ENCODE measurements around the gene C1QTNF1. TPM values are rescaled to one million over a fixed set of nuclear protein-coding genes. Genes with fewer than 3 reads are reported as not detected.

Gene C1QTNF1
- total and polyA plus RNA-seq, 3 donors from 2014 or later = 9.1 to 22.5 (median 9.8) TPM

DNA sequence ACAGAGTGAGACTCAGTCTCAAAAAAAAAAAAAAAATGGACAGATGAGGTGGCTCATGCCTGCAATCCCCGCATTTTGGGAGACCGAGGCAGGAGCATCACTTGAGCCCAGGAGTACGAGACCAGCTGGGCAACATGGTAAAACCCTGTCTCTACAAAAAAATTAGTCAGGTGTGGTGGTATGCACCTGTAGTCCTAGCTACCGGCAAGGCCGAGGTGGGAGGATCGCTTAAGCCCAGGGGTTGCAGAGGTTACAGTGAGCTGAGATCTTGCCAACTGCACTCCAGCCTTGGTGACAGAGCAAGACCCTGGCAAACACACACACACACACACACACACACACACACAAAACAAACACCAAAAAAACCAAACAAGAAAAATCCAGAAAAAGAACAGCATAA, 43.0 kb downstream of the C1QTNF1 start:
- Histone ChIP-seq H3K27ac (no peak overlapping the region), H3K9me3 (no peaks in the 10 kb centered on the region), H3K36me3 (ENCODE audit: low read depth, missing control alignments) (no peaks in the 10 kb centered on the region), H3K4me3 (no peak overlapping the region), H3K27me3 (no peaks in the 10 kb centered on the region), H3K4me1 (no peaks in the 10 kb centered on the region)
- intact Hi-C loops (cut with DNase I; ENCODE audit: low total_unique reads) = no loop called here
- no peak for DNase-seq
- TF ChIP-seq, protein P1, sequence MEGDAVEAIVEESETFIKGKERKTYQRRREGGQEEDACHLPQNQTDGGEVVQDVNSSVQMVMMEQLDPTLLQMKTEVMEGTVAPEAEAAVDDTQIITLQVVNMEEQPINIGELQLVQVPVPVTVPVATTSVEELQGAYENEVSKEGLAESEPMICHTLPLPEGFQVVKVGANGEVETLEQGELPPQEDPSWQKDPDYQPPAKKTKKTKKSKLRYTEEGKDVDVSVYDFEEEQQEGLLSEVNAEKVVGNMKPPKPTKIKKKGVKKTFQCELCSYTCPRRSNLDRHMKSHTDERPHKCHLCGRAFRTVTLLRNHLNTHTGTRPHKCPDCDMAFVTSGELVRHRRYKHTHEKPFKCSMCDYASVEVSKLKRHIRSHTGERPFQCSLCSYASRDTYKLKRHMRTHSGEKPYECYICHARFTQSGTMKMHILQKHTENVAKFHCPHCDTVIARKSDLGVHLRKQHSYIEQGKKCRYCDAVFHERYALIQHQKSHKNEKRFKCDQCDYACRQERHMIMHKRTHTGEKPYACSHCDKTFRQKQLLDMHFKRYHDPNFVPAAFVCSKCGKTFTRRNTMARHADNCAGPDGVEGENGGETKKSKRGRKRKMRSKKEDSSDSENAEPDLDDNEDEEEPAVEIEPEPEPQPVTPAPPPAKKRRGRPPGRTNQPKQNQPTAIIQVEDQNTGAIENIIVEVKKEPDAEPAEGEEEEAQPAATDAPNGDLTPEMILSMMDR (IDR thresholded peaks at IDR 0.05) = no peak
- TF ChIP-seq POLR2A (IDR thresholded peaks at IDR 0.05) = no peak
- WGBS, 2 donors = 84 to 87% methylated on average over 6 of the region's 6 CpGs

DNA sequence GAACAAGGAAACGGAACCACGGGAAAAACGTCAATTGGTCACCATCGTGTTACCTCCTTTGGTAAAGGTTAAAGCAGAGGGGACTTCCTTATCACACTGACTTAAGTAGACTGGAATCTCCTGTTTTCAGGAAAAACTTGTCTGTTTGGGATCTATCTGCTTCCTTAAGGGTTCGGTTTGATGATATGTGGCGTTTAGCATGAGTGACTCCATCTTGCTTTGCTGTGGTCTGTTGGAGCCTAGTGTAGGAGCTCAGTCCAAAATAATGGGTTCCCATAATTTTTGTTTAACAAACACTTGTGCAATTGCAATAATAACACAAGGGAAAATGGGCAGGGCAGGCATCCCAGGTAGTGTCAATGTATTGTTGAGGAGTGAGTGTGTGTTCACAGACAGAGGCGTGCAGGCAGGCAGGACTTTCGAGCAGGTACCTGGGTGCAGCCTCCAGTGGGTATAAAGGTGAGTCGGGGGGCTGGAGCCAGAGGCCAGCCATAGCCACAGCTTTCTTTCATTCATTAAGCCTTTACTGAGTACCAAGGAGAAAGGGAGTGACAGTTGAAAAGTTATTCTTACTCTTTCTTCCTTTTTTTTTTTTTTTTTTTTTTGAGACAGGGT, 46.4 kb downstream of the C1QTNF1 start:
- no peak overlapping the region for H3K4me3 ChIP-seq
- intact Hi-C loops (cut with DNase I; ENCODE audit: low total_unique reads) = no loop called here
- no peak for TF ChIP-seq POLR2A (IDR thresholded peaks at IDR 0.05)
- TF ChIP-seq, protein P1 (IDR thresholded peaks at IDR 0.05) = no peak
- no peaks in the 10 kb centered on the region for H3K9me3 ChIP-seq
- no peaks in the 10 kb centered on the region for H3K4me1 ChIP-seq
- no peak overlapping the region for H3K27ac ChIP-seq
- no peaks in the 10 kb centered on the region for H3K27me3 ChIP-seq
- WGBS, 2 donors = 94% methylated on average over 9 of the region's 9 CpGs
- H3K36me3 ChIP-seq (ENCODE audit: low read depth, missing control alignments) = no peaks in the 10 kb centered on the region
- no peak for DNase-seq

DNA sequence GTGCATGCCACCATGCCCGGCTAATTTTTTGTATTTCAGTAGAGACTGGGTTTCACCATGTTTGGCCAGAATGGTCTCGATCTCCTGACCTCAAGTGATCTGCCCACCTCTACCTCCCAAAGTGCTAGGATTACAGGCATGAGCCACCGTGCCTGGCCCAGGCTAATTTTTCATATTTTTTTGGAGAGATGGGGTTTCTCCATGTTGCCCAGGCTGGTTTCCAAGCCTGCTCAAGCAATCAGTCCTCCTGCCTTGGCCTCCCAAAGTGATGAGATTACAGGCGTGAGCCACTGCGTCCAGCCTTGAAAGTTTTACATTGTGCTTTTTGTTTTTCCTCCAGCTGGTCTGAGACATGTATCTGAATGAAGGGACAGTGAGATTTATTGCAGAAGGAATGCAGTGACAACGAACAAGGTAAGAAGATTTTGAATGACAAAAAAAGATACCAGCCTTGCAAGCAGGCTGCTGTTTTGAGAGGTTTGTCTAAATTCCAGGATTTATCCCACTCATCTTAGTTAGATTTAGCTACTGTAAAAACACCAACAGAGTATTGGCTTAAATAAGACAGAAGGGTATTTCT, 47.3 kb downstream of the C1QTNF1 start:
- WGBS, 2 donors = 68 to 79% methylated on average over 6 of the region's 6 CpGs
- Histone ChIP-seq H3K4me3 (no peak overlapping the region), H3K4me1 (no peaks in the 10 kb centered on the region), H3K9me3 (no peaks in the 10 kb centered on the region), H3K27ac (no peak overlapping the region), H3K27me3 (no peaks in the 10 kb centered on the region), H3K36me3 (ENCODE audit: low read depth, missing control alignments) (no peaks in the 10 kb centered on the region)
- no peak for TF ChIP-seq POLR2A (IDR thresholded peaks at IDR 0.05)
- TF ChIP-seq, protein P1 (IDR thresholded peaks at IDR 0.05) = no peak
- DNase-seq = no peak
- intact Hi-C loops (cut with DNase I; ENCODE audit: low total_unique reads) = no loop called here

DNA sequence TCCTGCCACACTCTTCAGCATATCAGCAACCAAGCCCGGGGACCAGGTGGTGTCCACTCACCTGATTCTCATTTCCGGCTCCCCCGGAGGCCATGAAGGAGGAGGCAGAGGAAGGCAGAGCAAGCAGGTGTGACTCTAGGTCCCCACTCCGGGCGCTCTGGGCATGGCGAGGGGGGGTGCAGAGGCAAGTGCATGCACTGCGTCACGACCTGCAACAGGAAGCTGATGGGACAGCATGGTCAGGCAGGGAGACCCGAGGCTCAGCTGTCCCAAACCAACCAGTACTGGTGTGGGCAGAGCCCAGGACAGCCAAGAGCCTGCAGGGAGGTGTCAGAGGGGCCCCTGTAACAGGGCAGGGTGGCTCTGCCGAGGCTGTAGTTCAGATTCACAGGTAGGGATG, 48.6 kb downstream of the C1QTNF1 start:
- Histone ChIP-seq H3K9me3 (no peaks in the 10 kb centered on the region), H3K27ac (no peak overlapping the region), H3K4me3 (no peak overlapping the region), H3K36me3 (ENCODE audit: low read depth, missing control alignments) (no peaks in the 10 kb centered on the region), H3K27me3 (no peaks in the 10 kb centered on the region), H3K4me1 (no peaks in the 10 kb centered on the region)
- intact Hi-C loops (cut with DNase I; ENCODE audit: low total_unique reads) = no loop called here
- no peak for TF ChIP-seq POLR2A (IDR thresholded peaks at IDR 0.05)
- TF ChIP-seq, protein P1 (IDR thresholded peaks at IDR 0.05) = no peak
- DNase-seq = no peak
- WGBS, 2 donors = 89 to 92% methylated on average over 10 of the region's 10 CpGs

Measured in testis (tissue), 3 donors.